Body of pancreas (tissue), 4 donors: ENCODE data around the gene RNF181.

Source experiments
- CTCF ChIP-seq, 7 experiments: fragments of 450-650 bp in 4 of 7; fragments of 200-600 bp in 3 of 7; sonication (generic) in 3 of 7; IDR thresholded peaks; one replicate each; pipeline ENCODE4 v1.5.1; 2016 to 2019; ENCODE audit warnings: antibody characterized with exemption in 7 of 7
- POLR2A ChIP-seq, 3 donors: fragments of 450-650 bp; IDR thresholded peaks; one replicate each; pipeline ENCODE4 v1.6.1; 2016; ENCODE audit warnings: antibody characterized with exemption in 3 of 3, mild to moderate bottlenecking in 2 of 3

GRCh38 chr2:85584354-85584856, 11.1 kb upstream of the RNF181 start, which contains the start of gene VAMP5:
- TF ChIP-seq CTCF (IDR thresholded peaks at IDR 0.05) (no peak), POLR2A (IDR thresholded peaks at IDR 0.05) (peak in 1 of 3 donors; percentile 18)
